Activated CD8-positive, alpha-beta T cell treated with anti-CD3 and anti-CD28 coated beads for 36 hours (primary cell): ENCODE measurements around the gene CLTB. TPM values are rescaled to one million over a fixed set of nuclear protein-coding genes. Genes with fewer than 3 reads are reported as not detected.

Experiments used
- ATAC-seq: fragments of 200-7000 bp; cut with Tn5 transposase; one replicate; pipeline ENCODE4 v1.10.0; 2021; ENCODE audit warnings: mild to moderate bottlenecking, moderate library complexity
- CTCF ChIA-PET: fragments of 350-600 bp; sonication (Branson Sonifier 250); formaldehyde crosslinking; loops from one replicate; lab custom pipeline; 2021; ENCODE audit warnings: antibody characterized with exemption; lab: Charles Lee
- POLR2A ChIA-PET: fragments of 350-600 bp; sonication (Branson Sonifier 250); formaldehyde crosslinking; loops from one replicate; lab custom pipeline; 2021; ENCODE audit warnings: antibody characterized with exemption; lab: Charles Lee
- DNase-seq: peaks from one replicate; pipeline ENCODE4 v3.0.0-alpha.2; 2020
- H3K27ac Mint-ChIP-seq: one replicate; pipeline ENCODE4 v1.8.0; 2021; ENCODE audit warnings: mild to moderate bottlenecking, mixed read lengths
- H3K27me3 Mint-ChIP-seq: one replicate; pipeline ENCODE4 v1.8.0; 2021; ENCODE audit warnings: mixed read lengths
- H3K36me3 Mint-ChIP-seq: one replicate; pipeline ENCODE4 v1.8.0; 2021; ENCODE audit warnings: low read depth, mixed read lengths
- H3K4me1 Mint-ChIP-seq: one replicate; pipeline ENCODE4 v1.8.0; 2021; ENCODE audit warnings: low read depth, mixed read lengths
- H3K4me3 Mint-ChIP-seq: one replicate; pipeline ENCODE4 v1.8.0; 2021; ENCODE audit warnings: mild to moderate bottlenecking, moderate library complexity, mixed read lengths
- H3K9me3 Mint-ChIP-seq: one replicate; pipeline ENCODE4 v1.8.0; 2021; ENCODE audit warnings: mixed read lengths
- intact Hi-C: fragments of 100-400 bp; cut with micrococcal nuclease; formaldehyde crosslinking; loops from one replicate; pipeline ENCODE4 v1.10.0; 2022
- total RNA-seq, 2 experiments: library from RNA; stranded (reverse); gene quantifications; one replicate each; pipeline ENCODE4 v1.2.3, GENCODE V29; 2021
- TF ChIP-seq, protein P1 (sequence below): fragments of 200-600 bp; IDR thresholded peaks from one replicate; pipeline ENCODE4 v1.8.0; 2022; ENCODE audit warnings: antibody characterized with exemption, mild to moderate bottlenecking

The CLTB gene
- total RNA-seq, 2 experiments from 2014 or later = 48.2 to 48.6 TPM

DNA sequence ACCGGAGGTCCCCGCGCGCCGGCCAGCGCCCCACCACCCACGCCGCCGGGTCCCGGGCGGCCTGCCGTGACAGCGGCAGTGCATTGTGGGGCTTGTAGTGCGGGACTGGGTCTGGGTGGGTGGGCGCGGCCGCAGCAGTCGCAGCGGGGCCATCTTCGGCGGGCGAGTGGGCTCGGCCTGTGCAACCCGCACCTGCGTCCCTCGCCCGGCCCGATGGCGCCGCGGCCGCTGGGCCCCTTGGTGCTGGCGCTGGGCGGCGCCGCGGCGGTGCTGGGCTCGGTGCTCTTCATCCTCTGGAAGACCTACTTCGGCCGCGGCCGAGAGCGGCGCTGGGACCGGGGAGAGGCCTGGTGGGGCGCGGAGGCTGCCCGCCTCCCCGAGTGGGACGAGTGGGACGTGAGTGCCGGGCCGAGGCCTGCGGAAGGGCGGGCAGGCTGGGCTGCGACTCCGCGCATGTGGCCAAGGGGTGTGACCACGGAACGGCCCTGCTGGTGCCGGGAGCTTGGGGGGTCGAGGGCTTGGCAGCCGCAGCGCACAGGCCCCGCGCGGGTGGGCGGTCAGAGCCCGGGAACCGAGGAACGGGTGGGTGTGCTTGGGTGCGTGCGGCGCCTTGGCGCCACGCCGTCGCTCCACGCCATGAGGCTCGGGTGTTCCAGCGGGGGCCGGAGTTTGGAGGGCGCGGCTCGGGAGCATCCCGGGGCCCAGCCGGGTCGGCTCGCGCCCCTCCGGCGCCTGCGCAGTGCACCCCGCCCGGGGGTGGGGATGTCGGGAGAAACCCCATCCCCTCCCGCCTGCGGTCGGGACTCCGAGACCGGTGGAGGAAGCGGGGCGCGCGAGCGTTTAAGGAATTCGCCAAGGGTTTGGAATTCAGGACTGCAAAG, 50.7 kb downstream of the CLTB start, which contains the start of gene ARL10:
TSS of gene ARL10 (plus strand) at position 137 of the 881 bp plus-strand sequence. CDS start at position 214, 77 bp downstream.
- POLR2A ChIA-PET = interaction anchor here (2.1 kb wide), 2 partner anchors 16 to 23 kb away, joined by 6 to 7 read pairs; partner anchors contain the start of genes HIGD2A and NOP16
- ATAC-seq (peak; percentile 42), DNase-seq (peak; percentile 69)
- TF ChIP-seq, protein P1, sequence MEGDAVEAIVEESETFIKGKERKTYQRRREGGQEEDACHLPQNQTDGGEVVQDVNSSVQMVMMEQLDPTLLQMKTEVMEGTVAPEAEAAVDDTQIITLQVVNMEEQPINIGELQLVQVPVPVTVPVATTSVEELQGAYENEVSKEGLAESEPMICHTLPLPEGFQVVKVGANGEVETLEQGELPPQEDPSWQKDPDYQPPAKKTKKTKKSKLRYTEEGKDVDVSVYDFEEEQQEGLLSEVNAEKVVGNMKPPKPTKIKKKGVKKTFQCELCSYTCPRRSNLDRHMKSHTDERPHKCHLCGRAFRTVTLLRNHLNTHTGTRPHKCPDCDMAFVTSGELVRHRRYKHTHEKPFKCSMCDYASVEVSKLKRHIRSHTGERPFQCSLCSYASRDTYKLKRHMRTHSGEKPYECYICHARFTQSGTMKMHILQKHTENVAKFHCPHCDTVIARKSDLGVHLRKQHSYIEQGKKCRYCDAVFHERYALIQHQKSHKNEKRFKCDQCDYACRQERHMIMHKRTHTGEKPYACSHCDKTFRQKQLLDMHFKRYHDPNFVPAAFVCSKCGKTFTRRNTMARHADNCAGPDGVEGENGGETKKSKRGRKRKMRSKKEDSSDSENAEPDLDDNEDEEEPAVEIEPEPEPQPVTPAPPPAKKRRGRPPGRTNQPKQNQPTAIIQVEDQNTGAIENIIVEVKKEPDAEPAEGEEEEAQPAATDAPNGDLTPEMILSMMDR = no peak
- Mint-ChIP-seq H3K4me1 (peaks cover 21% of the 10 kb centered on the region), H3K4me3 (peak within 1 kb of the TSS; percentile 77), H3K27me3 (no peaks in the 10 kb centered on the region), H3K9me3 (no peaks in the 10 kb centered on the region), H3K27ac (peak within 1 kb of the TSS; percentile 67), H3K36me3 (peaks cover 18% of the 10 kb centered on the region)
- CTCF ChIA-PET = no interaction called here
- intact Hi-C loops = no loop called here

DNA sequence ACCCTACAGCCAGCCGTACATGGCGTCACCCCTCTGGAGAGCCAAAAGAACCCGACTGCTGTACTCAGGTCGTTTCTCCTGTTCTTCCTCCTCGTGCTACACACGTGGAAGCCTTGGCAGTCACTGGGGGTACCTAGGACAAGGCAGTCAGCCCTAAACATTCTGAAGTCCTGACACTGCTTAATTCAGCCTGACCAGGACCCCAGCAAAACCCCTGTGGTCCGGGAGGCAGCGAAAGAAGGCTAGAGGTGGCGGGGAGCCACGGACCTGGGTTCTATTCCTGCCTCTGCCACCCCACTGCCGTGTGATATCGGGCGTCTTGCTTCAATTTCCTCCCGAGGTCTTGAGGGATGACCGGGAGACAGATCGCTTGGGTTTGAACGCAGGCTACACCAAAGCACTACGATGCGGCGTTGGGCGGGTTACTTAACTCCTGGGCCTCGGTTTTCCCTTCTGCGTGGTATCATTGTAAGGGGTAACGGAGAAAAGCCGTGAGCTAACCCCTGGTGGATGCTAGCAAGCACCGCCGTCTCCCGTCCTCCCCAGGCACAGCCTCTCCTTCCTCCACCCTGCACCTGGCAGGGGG, 51.5 kb downstream of the CLTB start:
- peaks cover 21% of the 10 kb centered on the region for H3K4me1 Mint-ChIP-seq
- TF ChIP-seq, protein P1 = no peak
- ATAC-seq (no peak), DNase-seq (no peak)
- intact Hi-C loops = no loop called here
- H3K36me3 Mint-ChIP-seq = peaks cover 19% of the 10 kb centered on the region
- no peaks in the 10 kb centered on the region for H3K9me3 Mint-ChIP-seq
- ChIA-PET CTCF (no interaction called here), POLR2A (interaction anchor here (2.1 kb wide), 1 partner anchor 17 kb away, joined by 6 read pairs; no protein-coding TSS in a partner anchor)
- H3K27ac Mint-ChIP-seq = peak overlapping the region; percentile 67
- peak overlapping the region; percentile 77 for H3K4me3 Mint-ChIP-seq
- H3K27me3 Mint-ChIP-seq = no peaks in the 10 kb centered on the region

DNA sequence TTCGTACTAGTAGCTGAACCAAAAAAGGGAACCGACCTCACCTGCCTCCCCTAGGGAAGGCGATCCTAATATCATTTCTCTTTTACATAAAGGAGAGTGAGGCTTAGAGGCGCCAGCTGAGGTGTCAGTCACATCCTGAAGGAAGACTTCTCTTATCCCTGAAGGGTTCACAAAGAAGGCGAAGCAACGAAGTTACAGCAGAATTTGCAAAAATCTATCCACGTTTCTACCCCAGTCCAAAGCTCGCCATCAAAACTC, 54.2 kb downstream of the CLTB start:
- peak overlapping the region; percentile 98 for H3K27ac Mint-ChIP-seq
- POLR2A ChIA-PET = interaction anchor here (1.0 to 3.1 kb wide), 9 partner anchors 8 to 173 kb away, joined by 3 to 14 read pairs (median 4); partner anchors contain the start of gene FAF2
- H3K9me3 Mint-ChIP-seq = no peaks in the 10 kb centered on the region
- peaks cover 21% of the 10 kb centered on the region for H3K36me3 Mint-ChIP-seq
- ATAC-seq = no peak
- peaks cover 32% of the 10 kb centered on the region for H3K4me1 Mint-ChIP-seq
- H3K4me3 Mint-ChIP-seq = peak overlapping the region; percentile 98
- no peak for DNase-seq
- intact Hi-C loops = no loop called here
- TF ChIP-seq, protein P1 = no peak
- CTCF ChIA-PET = interaction anchor here (1.3 kb wide), 1 partner anchor 9 kb away, joined by 5 read pairs; no protein-coding TSS in a partner anchor
- no peaks in the 10 kb centered on the region for H3K27me3 Mint-ChIP-seq

DNA sequence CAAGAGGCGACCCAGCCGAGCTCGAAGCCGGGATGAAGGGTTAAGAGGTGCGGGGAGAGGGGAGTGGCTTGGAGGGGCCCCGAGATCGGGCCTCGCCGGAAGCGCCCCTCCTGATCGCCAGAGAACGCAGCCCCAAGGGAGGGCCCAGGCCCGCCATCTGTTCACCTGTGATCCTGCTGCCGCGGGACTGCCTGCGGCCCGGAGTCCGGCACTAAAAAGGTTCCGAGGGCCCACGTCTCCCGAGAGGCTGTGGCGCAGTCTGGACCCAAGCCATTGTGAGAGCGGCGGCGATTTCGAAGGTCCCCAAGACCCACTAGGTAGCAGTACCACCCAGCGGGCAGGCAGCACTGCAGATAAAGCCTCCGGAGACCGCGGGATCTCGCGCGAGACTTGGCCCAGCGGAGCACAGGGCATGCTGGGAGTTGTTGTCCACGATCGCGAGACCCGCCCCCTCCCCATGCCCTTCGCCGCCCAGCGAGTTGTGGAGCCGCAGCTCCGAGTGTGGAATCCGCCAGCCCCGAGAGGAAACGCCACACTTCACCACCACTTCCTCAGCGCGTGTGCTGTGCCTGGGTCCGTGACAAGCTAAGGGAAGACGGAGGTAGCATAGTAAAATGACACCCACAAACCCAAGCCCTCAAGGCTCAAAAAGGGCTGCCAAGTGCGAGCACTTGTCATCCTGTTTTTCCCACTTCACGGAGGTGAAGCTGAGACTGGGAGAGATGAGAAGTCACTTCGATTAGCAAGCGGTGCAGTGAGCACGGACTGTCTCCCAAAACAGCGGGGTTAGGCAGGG, 54.7 kb downstream of the CLTB start, which contains the start of gene KIAA1191:
TSS of gene KIAA1191 (minus strand) at position 328 of the 796 bp plus-strand sequence. CDS start 2,256 bp downstream, outside the sequence.
- ATAC-seq (peak; percentile 90), DNase-seq (peak; percentile 96)
- Mint-ChIP-seq H3K4me3 (peak within 1 kb of the TSS; percentile 98), H3K9me3 (no peaks in the 10 kb centered on the region), H3K4me1 (peaks cover 29% of the 10 kb centered on the region), H3K27me3 (no peaks in the 10 kb centered on the region), H3K36me3 (peaks cover 19% of the 10 kb centered on the region), H3K27ac (peak within 1 kb of the TSS; percentile 98)
- TF ChIP-seq, protein P1 = peak; percentile 14
- CTCF ChIA-PET = interaction anchor here (1.1 to 1.3 kb wide), 2 partner anchors 9 to 182 kb away, joined by 3 to 5 read pairs; no protein-coding TSS in a partner anchor
- intact Hi-C loops = loop anchor here (1.0 kb wide), 1 partner anchor 27 kb away; the partner anchor contains the start of genes HIGD2A and NOP16
- POLR2A ChIA-PET = interaction anchor here (0.9 to 3.1 kb wide), 13 partner anchors 9 to 174 kb away, joined by 3 to 14 read pairs (median 4); partner anchors contain the start of gene FAF2
